HS-27A (cell line): ENCODE measurements around the gene RNF40.
"Not testable (repeated sequence)": the region's sequence is repeated elsewhere in the genome, so short reads cannot be mapped to it uniquely, and the experiment has no call there.

Experiments
- DNase-seq: peaks from one replicate; pipeline ENCODE4 v3.0.0-alpha.2; 2012; ENCODE audit warnings: low read depth, missing footprints

The RNF40 gene

GRCh38 chr16:30820952-30821421 lies 58.9 kb downstream of the RNF40 start:
- DNase-seq, result no peak

DNA sequence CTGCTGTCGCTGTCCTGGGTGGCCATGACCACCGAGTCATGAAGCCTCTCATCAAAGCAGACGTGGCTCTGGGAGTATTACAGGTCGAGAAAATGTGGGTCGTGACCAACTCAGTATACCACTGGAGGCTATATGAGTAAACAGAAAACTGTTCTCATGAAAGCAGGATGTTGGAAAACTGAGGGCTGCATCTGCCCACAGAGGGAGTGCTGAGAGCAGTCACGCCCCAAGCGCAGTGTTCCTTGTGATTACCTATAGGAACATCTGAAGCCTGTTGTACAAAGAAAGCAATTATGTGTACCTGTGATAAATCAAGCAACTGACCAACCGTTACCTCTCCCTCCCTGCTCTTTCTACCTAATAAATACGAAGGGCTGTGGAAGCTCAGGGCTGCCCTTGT lies 59.3 kb downstream of the RNF40 start:
- DNase-seq, result not testable (repeated sequence)

- DNase-seq, result no peak
These were observed 59.8 kb downstream of the RNF40 start for GRCh38 chr16:30821891-30822290.
